Measurements from ENCODE around the gene GIT2.
A peak's percentile ranks its signal among the peaks of the same experiment; 100 is the strongest.

GIT2 gene

DNA sequence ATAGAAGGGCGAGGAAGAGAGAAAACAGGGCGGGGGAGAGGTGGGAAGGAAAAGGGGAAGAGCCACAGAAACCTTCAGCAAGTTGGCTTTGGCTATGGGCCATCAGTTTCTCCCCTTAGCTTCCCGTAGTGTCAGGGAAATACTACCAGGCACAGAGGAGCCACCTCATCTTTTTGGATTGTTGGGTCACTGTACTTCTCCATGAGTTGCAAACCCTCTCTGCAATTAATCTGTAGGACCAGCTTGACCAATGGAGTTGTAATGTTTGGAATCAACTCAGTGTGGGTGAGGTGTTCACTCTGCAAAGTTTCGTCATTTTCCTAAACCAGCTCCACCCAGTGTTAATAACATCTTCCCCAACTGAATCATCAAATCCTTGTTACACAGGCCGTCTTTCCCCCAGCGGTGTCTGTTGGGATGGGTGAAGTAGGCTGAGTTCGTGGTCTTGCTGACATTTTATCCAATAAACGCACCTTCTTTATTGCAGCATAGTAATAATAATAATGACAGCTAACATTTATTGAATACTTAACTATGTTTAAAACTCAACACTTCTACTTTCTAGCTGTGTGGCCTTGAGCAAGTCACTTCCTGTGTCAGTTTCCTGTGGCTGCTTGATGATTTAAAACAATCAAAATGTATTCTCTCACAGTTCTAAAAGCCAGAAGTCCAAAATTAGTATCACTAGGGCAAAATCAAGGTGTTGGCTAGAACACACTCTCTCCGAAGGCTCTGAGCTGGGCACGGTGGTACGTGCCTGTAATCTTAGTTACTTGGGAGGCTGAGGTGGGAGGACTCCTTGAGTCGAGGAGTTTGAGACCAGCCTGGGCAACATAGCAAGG, 107.8 kb downstream of the GIT2 start:
- peak in 1 of 5 donors; percentile 84 for DNase-seq

DNA sequence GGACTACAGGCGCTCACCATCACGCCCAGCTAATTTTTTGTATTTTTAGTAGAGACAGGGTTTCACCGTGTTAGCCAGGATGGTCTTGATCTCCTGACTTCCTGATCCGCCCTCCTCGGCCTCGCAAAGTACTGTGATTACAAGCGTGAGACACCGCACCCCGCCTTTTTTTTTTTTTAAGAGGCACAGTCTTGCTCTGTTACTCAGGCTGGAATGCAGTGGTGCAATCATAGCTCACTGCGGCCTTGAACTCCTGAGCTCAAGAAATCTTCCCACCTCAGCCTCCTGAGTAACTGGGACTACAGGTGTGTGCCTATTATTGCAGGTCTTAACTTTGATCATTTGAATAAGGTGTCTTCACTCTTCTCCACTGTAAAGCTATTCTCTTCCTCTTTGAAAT, 110.6 kb downstream of the GIT2 start:
- DNase-seq = no peak

DNA sequence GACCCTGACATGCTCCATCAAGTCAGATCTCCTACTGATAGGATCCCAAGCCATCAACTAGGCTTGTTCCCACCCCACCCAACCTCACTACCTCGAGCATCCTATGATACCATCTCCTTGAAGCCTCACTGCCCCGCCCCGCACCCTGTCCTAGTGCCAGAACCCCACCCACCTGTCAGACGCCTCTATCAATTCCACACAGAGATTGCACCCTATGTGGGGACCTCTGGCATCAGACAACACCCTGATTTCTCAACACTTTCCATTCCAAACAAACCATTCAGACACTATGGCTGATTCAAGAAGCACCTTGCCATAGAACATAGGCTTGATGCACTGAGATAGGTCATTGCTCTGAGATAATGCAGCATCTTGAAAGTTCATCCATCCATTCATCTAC, 112.7 kb downstream of the GIT2 start:
- DNase-seq = no peak

DNA sequence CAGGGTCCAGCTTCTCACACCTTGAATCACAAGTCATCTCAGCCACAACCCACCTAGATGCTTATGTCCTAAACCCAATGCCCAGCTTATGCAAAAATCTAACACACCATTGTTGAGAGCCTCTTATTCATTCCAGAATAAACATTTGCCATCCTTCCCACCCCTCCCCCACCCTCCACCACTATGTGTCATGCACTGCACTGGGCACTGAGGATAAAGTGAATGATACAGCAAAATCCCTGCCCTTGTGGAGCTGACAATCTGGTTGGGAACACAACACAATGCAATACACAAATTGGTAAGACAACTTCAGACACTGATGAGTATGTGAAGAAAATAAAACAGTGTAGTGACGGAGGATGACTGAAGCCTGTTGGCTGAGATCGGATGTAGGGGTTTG, 114.4 kb downstream of the GIT2 start:
- DNase-seq = no peak

DNA sequence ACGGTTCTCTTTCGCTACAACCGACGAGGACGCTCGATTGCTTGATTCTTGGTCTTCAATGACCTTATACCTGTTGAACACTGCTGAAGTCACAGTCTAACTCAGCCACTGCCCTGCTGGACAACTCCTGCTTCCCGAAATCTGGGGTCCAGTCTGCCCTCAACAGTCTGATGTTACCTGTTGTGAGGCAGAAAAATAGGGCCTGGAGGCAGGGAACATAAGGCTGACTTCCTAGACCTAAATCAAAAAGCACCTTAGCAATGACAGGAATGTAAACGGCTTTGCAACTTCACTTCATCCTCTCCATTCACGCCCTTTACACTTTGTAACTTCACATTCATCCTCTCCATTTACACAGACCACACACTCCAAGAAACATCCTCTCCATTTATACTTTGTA, 115.2 kb downstream of the GIT2 start:
- DNase-seq = no peak

DNA sequence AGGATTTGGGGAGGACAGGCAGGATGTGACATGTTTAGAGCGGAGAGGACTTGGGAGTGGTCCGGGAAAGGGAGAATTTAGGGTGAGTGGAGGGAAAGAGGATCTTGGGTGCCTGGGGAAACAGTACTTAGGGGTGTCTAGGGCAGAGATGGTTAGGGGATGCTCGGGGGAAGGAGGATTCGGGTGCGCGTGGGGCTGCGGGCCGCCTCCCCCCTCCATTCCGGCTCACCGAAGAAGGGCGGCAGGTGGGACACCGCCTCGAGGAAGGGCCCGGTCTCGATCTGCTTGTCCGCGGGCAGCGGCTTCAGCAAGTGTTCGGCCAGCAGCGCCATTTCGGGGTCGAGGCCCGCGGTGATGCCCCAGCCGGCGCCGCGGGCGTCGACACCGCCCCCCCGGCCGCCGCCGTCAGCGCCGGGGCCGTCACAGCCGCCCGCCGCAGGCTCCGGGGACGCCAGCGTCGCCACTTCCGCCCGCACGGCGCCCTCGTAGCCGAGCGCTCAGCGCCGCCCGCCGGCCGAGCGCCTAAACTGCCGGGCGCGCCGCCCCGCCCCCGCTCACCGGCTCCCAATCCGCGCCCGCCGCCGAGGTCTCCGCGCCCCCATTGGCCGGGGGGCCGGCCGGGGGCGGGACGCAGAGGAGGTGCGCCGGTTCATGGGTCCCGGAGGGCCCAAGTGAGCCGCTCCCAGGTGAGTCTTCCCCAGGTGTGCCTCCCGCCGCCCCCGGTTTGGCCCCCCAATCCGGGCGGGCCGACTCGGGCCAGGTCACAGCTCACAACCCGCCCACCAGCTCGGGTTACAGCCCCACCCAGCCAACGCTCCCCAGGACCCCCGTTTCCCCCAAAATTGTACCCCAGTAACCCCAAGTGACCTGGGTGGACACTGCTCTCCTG, 115.9 kb downstream of the GIT2 start, which contains the start of gene GLTP:
Gene GLTP (minus strand): TSS at position 499 of the 889 bp plus-strand sequence. CDS start 167 bp downstream, at position 332.
- DNase-seq = peak; percentile 80 to 93 (median 83)
